H9 (cell line): ENCODE results near the gene HOXA2. TPM values are rescaled to one million over a fixed set of nuclear protein-coding genes. Genes with fewer than 3 reads are reported as not detected.

Source experiments
- DNase-seq: peaks from one replicate; pipeline ENCODE4 v3.0.0-alpha.2; 2017
- H2AFZ ChIP-seq: one replicate; pipeline ENCODE4 v1.6.1; 2013; ENCODE audit warnings: mild to moderate bottlenecking, low read length, control low read depth, moderate library complexity
- H2AK5ac ChIP-seq: 2 replicates; pipeline ENCODE4 v1.6.1; 2013; ENCODE audit warnings: low read length, control low read depth, mixed read lengths; ENCODE audit not compliant: insufficient read length
- H2BK120ac ChIP-seq: one replicate; pipeline ENCODE4 v1.6.1; 2013; ENCODE audit warnings: low read depth, mild to moderate bottlenecking, low read length, control low read depth, inconsistent platforms; ENCODE audit not compliant: poor library complexity, severe bottlenecking
- H2BK12ac ChIP-seq: 2 replicates; pipeline ENCODE4 v1.6.1; 2013; ENCODE audit warnings: low read length, control low read depth, mixed read lengths, low read depth; ENCODE audit not compliant: insufficient read length
- H2BK15ac ChIP-seq: 2 replicates; pipeline ENCODE4 v1.6.1; 2013; ENCODE audit warnings: low read depth, low read length, control low read depth
- H2BK20ac ChIP-seq: one replicate; pipeline ENCODE4 v1.6.1; 2013; ENCODE audit warnings: low read depth, mild to moderate bottlenecking, low read length, control low read depth, inconsistent platforms; ENCODE audit not compliant: poor library complexity, severe bottlenecking
- H2BK5ac ChIP-seq: 2 replicates; pipeline ENCODE4 v1.6.1; 2013; ENCODE audit warnings: low read length, control low read depth, mixed read lengths; ENCODE audit not compliant: insufficient read length
- H3K14ac ChIP-seq: 2 replicates; pipeline ENCODE4 v1.6.1; 2013; ENCODE audit warnings: low read length, control low read depth; ENCODE audit not compliant: insufficient read depth
- H3K18ac ChIP-seq: 2 replicates; pipeline ENCODE4 v1.6.1; 2013; ENCODE audit warnings: low read depth, mild to moderate bottlenecking, mixed read lengths, low read length, control low read depth; ENCODE audit not compliant: insufficient read length
- H3K23ac ChIP-seq: 2 replicates; pipeline ENCODE4 v1.6.1; 2013; ENCODE audit warnings: low read length, control low read depth, mixed read lengths, low read depth; ENCODE audit not compliant: insufficient read length
- H3K23me2 ChIP-seq: 2 replicates; pipeline ENCODE4 v1.6.1; 2013; ENCODE audit warnings: low read depth, mild to moderate bottlenecking, mixed read lengths, low read length, control low read depth; ENCODE audit not compliant: insufficient read length, poor library complexity, severe bottlenecking
- H3K27ac ChIP-seq: 2 replicates; pipeline ENCODE4 v1.5.1; 2013; ENCODE audit warnings: low read length, control low read depth, mixed read lengths, low read depth; ENCODE audit not compliant: insufficient read length
- H3K27me3 ChIP-seq: 2 replicates; pipeline ENCODE4 v1.6.1; 2013; ENCODE audit warnings: low read length, control low read depth, inconsistent platforms; ENCODE audit not compliant: insufficient read depth
- H3K4ac ChIP-seq: 2 replicates; pipeline ENCODE4 v1.6.1; 2013; ENCODE audit warnings: low read depth, mild to moderate bottlenecking, control low read depth, inconsistent platforms, low read length, moderate library complexity
- H3K4me1 ChIP-seq: 2 replicates; pipeline ENCODE4 v1.6.1; 2013; ENCODE audit warnings: low read length, control low read depth, inconsistent platforms; ENCODE audit not compliant: insufficient read depth
- H3K4me2 ChIP-seq: 2 replicates; pipeline ENCODE4 v1.6.1; 2013; ENCODE audit warnings: low read length, control low read depth, mixed read lengths; ENCODE audit not compliant: insufficient read length, insufficient read depth
- H3K56ac ChIP-seq: 2 replicates; pipeline ENCODE4 v1.6.1; 2013; ENCODE audit warnings: low read depth, mild to moderate bottlenecking, mixed read lengths, low read length, control low read depth; ENCODE audit not compliant: insufficient read length
- H3K79me1 ChIP-seq: 2 replicates; pipeline ENCODE4 v1.6.1; 2013; ENCODE audit warnings: low read depth, mild to moderate bottlenecking, moderate library complexity, low read length, control low read depth, inconsistent platforms; ENCODE audit not compliant: insufficient read depth, poor library complexity, severe bottlenecking
- H3K79me2 ChIP-seq: 2 replicates; pipeline ENCODE4 v1.6.1; 2013; ENCODE audit warnings: low read length, control low read depth, inconsistent platforms; ENCODE audit not compliant: insufficient read depth
- H3K9ac ChIP-seq: 2 replicates; pipeline ENCODE4 v1.6.1; 2013; ENCODE audit warnings: low read length, control low read depth, mixed read lengths; ENCODE audit not compliant: insufficient read length; ENCODE audit errors: extremely low read depth
- H3K9me3 ChIP-seq: one replicate; pipeline ENCODE4 v1.6.1; 2013; ENCODE audit warnings: low read depth, low read length, inconsistent platforms; ENCODE audit not compliant: control insufficient read depth
- H3T11ph ChIP-seq: one replicate; pipeline ENCODE4 v1.6.1; 2013; ENCODE audit warnings: mild to moderate bottlenecking, low read length, control low read depth, inconsistent platforms
- H4K20me1 ChIP-seq: one replicate; pipeline ENCODE4 v1.6.1; 2013; ENCODE audit not compliant: control insufficient read depth, insufficient read length, insufficient read depth
- H4K5ac ChIP-seq: 2 replicates; pipeline ENCODE4 v1.6.1; 2013; ENCODE audit warnings: low read depth, mild to moderate bottlenecking, mixed read lengths, low read length, control low read depth; ENCODE audit not compliant: insufficient read length
- H4K8ac ChIP-seq: replicated peaks from 2 replicates; pipeline ENCODE4 v1.6.1; 2013; ENCODE audit warnings: low read length, control low read depth, mixed read lengths, low read depth; ENCODE audit not compliant: insufficient read length
- H4K91ac ChIP-seq: 2 replicates; pipeline ENCODE4 v1.6.1; 2013; ENCODE audit warnings: low read depth, mild to moderate bottlenecking, moderate library complexity, mixed read lengths, low read length, control low read depth; ENCODE audit not compliant: insufficient read length
- H3K27ac Mint-ChIP-seq, 3 experiments: 2 replicates in 2 of 3; 3 replicates in 1 of 3; pipeline ENCODE4 v1.8.0; 2020 to 2021; ENCODE audit warnings: mixed read lengths in 3 of 3, mild to moderate bottlenecking in 1 of 3, moderate library complexity in 1 of 3
- H3K27me3 Mint-ChIP-seq: 2 replicates; pipeline ENCODE4 v1.8.0; 2021; ENCODE audit warnings: low read depth, mild to moderate bottlenecking, moderate library complexity, mixed read lengths
- H3K36me3 Mint-ChIP-seq, 3 experiments: 2 replicates in 2 of 3; 3 replicates in 1 of 3; pipeline ENCODE4 v1.8.0; 2020 to 2021; ENCODE audit warnings: low read depth in 3 of 3, mixed read lengths in 3 of 3; ENCODE audit not compliant: insufficient read depth in 1 of 3
- H3K4me1 Mint-ChIP-seq, 2 experiments: 2 replicates each; pipeline ENCODE4 v1.8.0; 2020; ENCODE audit warnings: mixed read lengths in 2 of 2
- H3K4me3 Mint-ChIP-seq, 2 experiments: 2 replicates in 1 of 2; 3 replicates in 1 of 2; pipeline ENCODE4 v1.8.0; 2020 to 2021; ENCODE audit warnings: mild to moderate bottlenecking in 2 of 2, mixed read lengths in 2 of 2, moderate library complexity in 1 of 2
- H3K9me3 Mint-ChIP-seq, 2 experiments: 2 replicates in 1 of 2; 3 replicates in 1 of 2; pipeline ENCODE4 v1.8.0; 2020; ENCODE audit warnings: mild to moderate bottlenecking in 2 of 2, mixed read lengths in 2 of 2, moderate library complexity in 1 of 2
- WGBS: extraction: QIAGEN DNeasy Blood & Tissue Kit; methylation state at CpG from one replicate; pipeline ENCODE4 v1.1.7; 2013; ENCODE audit warnings: missing lambda C conversion rate, low lambda C conversion rate, mixed read lengths; ENCODE audit not compliant: insufficient read length; ENCODE audit errors: extremely low coverage; 5-methylcytosine and 5-hydroxymethylcytosine counted together
- long read RNA-seq: library from polyadenylated mRNA; unstranded; transcript quantifications from one replicate; pipeline ENCODE4 v2.0.0, GENCODE V29; 2020
- total RNA-seq: library from RNA; stranded (reverse); gene quantifications from 2 replicates; pipeline ENCODE4 v1.2.1, GENCODE V29; 2021
- TF ChIP-seq, protein P1 (sequence below): fragments of 200-600 bp; sonication (generic); conservative IDR thresholded peaks from 3 replicates; pipeline ENCODE4 v1.8.0; 2021; ENCODE audit warnings: antibody characterized with exemption, mild to moderate bottlenecking

HOXA2 gene
- total RNA-seq = not detected in 2 replicates
- long read RNA-seq = 0 reads

DNA sequence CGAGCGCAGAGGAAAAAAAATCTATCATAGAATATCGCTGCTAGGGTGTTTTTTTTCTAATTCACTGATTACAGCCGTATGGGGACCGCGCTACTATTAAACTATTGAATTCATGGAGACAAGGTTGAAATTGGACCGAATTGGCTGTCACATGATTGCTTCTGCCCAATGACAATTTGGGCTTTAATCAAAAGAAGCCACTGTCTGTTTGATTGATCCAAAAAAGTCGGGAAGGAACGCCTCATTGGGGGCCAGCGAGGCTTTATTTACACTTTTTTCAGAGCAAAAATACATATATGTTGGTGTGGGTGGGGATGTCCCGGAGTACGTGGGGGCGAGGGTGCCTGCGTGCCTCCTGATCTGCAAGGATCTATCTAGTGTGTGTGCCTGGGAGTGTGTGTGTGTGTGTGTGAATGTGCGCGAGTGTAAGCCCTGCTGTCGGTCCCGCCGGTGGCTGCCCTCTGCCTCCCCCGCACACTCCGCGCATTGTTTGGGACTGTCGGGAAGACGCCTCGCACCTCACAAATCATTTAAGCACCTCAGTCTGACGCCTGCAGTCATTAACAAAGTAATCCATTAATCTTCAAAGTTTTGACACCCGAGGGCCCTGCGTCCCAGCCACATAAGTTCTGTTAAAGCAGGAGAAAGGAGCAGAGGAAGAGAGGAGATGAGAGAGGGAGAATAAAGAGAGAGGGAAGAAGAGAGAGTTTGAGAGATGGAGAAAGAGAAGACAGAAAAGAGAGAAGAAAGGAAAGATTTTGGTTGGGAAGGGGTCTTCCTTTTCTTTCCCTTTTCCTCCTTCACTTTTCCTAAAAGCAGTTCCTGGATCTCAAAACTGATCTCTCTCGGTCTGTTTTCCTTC is at the start of gene HOXA2:
Gene HOXA2 (minus strand): TSS at position 103 of the 862 bp plus-strand sequence. CDS start 183 bp downstream, outside the sequence.
- Histone ChIP-seq H2AK5ac (no peak within 1 kb of the TSS), H3K27me3 (peaks cover 98% of the 10 kb centered on the region), H3T11ph (no peak within 1 kb of the TSS), H3K14ac (no peak within 1 kb of the TSS), H2BK5ac (no peak within 1 kb of the TSS), H3K9ac (no peak within 1 kb of the TSS), H2BK12ac (no peak within 1 kb of the TSS), H2BK120ac (no peak within 1 kb of the TSS), H2BK20ac (no peak within 1 kb of the TSS), H2BK15ac (no peak within 1 kb of the TSS), H3K23ac (no peak within 1 kb of the TSS), H3K4me2 (no peak within 1 kb of the TSS), H2AFZ (no peak within 1 kb of the TSS), H3K18ac (no peak within 1 kb of the TSS), H3K27ac (no peak within 1 kb of the TSS), H3K4me1 (no peaks in the 10 kb centered on the region), H3K23me2 (no peaks in the 10 kb centered on the region), H3K79me2 (no peaks in the 10 kb centered on the region), H3K9me3 (no peaks in the 10 kb centered on the region), H4K20me1 (peaks cover 2% of the 10 kb centered on the region), H4K91ac (no peak within 1 kb of the TSS), H3K79me1 (no peaks in the 10 kb centered on the region), H3K4ac (no peak within 1 kb of the TSS), H4K8ac (no peak within 1 kb of the TSS), H3K56ac (no peak within 1 kb of the TSS), H4K5ac (no peak within 1 kb of the TSS)
- DNase-seq = no peak
- TF ChIP-seq, protein P1, sequence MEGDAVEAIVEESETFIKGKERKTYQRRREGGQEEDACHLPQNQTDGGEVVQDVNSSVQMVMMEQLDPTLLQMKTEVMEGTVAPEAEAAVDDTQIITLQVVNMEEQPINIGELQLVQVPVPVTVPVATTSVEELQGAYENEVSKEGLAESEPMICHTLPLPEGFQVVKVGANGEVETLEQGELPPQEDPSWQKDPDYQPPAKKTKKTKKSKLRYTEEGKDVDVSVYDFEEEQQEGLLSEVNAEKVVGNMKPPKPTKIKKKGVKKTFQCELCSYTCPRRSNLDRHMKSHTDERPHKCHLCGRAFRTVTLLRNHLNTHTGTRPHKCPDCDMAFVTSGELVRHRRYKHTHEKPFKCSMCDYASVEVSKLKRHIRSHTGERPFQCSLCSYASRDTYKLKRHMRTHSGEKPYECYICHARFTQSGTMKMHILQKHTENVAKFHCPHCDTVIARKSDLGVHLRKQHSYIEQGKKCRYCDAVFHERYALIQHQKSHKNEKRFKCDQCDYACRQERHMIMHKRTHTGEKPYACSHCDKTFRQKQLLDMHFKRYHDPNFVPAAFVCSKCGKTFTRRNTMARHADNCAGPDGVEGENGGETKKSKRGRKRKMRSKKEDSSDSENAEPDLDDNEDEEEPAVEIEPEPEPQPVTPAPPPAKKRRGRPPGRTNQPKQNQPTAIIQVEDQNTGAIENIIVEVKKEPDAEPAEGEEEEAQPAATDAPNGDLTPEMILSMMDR = no peak
- Mint-ChIP-seq H3K9me3 (peaks cover 8 to 22% of the 10 kb centered on the region in 2 experiments), H3K27me3 (peaks cover 100% of the 10 kb centered on the region), H3K27ac (no peak within 1 kb of the TSS), H3K36me3 (no peaks in the 10 kb centered on the region), H3K4me1 (peaks cover 12 to 47% of the 10 kb centered on the region in 2 experiments), H3K4me3 (peak within 1 kb of the TSS in 1 of 2 experiments; percentile 65; a peak in 3 of 5 replicates)
- WGBS = no CpG with 5 or more reads among the region's 29 CpGs
